ENCODE results near the gene HNRNPAB. TPM values are rescaled to one million over a fixed set of nuclear protein-coding genes. Genes with fewer than 3 reads are reported as not detected.

The HNRNPAB gene
- total and polyA plus RNA-seq, 9 of the 15 experiments (the other 6 are each of a cell fraction or from before 2014, with no cell fraction given), result 34.6 to 425 (median 236) TPM

GRCh38 chr5:178204182-178204934 is at the start of gene HNRNPAB (continued):
- TF ChIP-seq, protein P1, sequence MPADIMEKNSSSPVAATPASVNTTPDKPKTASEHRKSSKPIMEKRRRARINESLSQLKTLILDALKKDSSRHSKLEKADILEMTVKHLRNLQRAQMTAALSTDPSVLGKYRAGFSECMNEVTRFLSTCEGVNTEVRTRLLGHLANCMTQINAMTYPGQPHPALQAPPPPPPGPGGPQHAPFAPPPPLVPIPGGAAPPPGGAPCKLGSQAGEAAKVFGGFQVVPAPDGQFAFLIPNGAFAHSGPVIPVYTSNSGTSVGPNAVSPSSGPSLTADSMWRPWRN (IDR thresholded peaks at IDR 0.05; ENCODE audit: low read depth), result no peak
- TF ChIP-seq ZBTB7A (IDR thresholded peaks at IDR 0.05; ENCODE audit: borderline replicate concordance, control insufficient read depth, low read depth, low read length), result peak; percentile 24; the same call in 1 of the 2 replicates
- TF ChIP-seq MYNN (IDR thresholded peaks at IDR 0.05), result no peak
- TF ChIP-seq MYNN (CRISPR knock-in tag; IDR thresholded peaks at IDR 0.05), result no peak
- TF ChIP-seq MAFF (IDR thresholded peaks at IDR 0.05; ENCODE audit: low read length), result no peak
- no peak for TF ChIP-seq ZNF253 (CRISPR knock-in tag; conservative IDR thresholded peaks at IDR 0.05)
- no peak for TF ChIP-seq ZNF311 (CRISPR knock-in tag; IDR thresholded peaks at IDR 0.05)
- TF ChIP-seq, protein P2, sequence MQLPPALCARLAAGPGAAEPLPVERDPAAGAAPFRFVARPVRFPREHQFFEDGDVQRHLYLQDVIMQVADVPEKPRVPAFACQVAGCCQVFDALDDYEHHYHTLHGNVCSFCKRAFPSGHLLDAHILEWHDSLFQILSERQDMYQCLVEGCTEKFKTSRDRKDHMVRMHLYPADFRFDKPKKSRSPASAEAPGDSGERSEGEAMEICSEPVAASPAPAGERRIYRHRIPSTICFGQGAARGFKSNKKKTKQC (CRISPR knock-in tag; IDR thresholded peaks at IDR 0.05), result peak; percentile 70
- TF ChIP-seq NR2C2 (CRISPR knock-in tag; IDR thresholded peaks at IDR 0.05), result no peak
- TF ChIP-seq NR2C2 (tag; IDR thresholded peaks at IDR 0.05), result no peak; the same call in 1 of the 2 replicates
- TF ChIP-seq ZNF197 (CRISPR knock-in tag; IDR thresholded peaks at IDR 0.05; ENCODE audit: low read depth), result no peak
- no peak for TF ChIP-seq U2AF1 (optimal IDR thresholded peaks at IDR 0.05; ENCODE audit: low read depth, low read length)
- TF ChIP-seq YY1 (IDR thresholded peaks at IDR 0.05; ENCODE audit: borderline replicate concordance in 1 of 3, control insufficient read depth in 1 of 3, extremely low read depth in 1 of 3, insufficient read depth in 3 of 3, insufficient read length in 1 of 3, insufficient replicate concordance in 2 of 3, low read depth in 1 of 3, low read length in 2 of 3), result peak in 2 of 3 experiments; percentile 79 to 82
- TF ChIP-seq KAT7 (CRISPR knock-in tag; IDR thresholded peaks at IDR 0.05; ENCODE audit: borderline replicate concordance), result peak; percentile 99; the same call in 1 of the 2 replicates
- TF ChIP-seq MTA1 (IDR thresholded peaks at IDR 0.05; ENCODE audit: borderline replicate concordance), result no peak
- TF ChIP-seq CBX8 (IDR thresholded peaks at IDR 0.05; ENCODE audit: borderline replicate concordance, extremely low read depth, low read depth, low read length, poor library complexity, severe bottlenecking), result no peak
- no peak for TF ChIP-seq ZNF584 (CRISPR knock-in tag; IDR thresholded peaks at IDR 0.05; ENCODE audit: low read depth)
- TF ChIP-seq CBFA2T3 (IDR thresholded peaks at IDR 0.05), result no peak
- TF ChIP-seq, protein P3, sequence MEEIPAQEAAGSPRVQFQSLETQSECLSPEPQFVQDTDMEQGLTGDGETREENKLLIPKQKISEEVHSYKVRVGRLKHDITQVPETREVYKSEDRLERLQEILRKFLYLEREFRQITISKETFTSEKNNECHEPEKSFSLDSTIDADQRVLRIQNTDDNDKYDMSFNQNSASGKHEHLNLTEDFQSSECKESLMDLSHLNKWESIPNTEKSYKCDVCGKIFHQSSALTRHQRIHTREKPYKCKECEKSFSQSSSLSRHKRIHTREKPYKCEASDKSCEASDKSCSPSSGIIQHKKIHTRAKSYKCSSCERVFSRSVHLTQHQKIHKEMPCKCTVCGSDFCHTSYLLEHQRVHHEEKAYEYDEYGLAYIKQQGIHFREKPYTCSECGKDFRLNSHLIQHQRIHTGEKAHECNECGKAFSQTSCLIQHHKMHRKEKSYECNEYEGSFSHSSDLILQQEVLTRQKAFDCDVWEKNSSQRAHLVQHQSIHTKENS (CRISPR knock-in tag; IDR thresholded peaks at IDR 0.05), result no peak
- TF ChIP-seq, protein P4, sequence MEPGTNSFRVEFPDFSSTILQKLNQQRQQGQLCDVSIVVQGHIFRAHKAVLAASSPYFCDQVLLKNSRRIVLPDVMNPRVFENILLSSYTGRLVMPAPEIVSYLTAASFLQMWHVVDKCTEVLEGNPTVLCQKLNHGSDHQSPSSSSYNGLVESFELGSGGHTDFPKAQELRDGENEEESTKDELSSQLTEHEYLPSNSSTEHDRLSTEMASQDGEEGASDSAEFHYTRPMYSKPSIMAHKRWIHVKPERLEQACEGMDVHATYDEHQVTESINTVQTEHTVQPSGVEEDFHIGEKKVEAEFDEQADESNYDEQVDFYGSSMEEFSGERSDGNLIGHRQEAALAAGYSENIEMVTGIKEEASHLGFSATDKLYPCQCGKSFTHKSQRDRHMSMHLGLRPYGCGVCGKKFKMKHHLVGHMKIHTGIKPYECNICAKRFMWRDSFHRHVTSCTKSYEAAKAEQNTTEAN (CRISPR knock-in tag; IDR thresholded peaks at IDR 0.05), result 0 out of 2 replicates have a peak, but pooled peaks have one; percentile 14
- peak; percentile 93 for TF ChIP-seq PML (IDR thresholded peaks at IDR 0.05; ENCODE audit: low read length)
- 0 out of 2 replicates have a peak, but pooled peaks have one; percentile 5 for TF ChIP-seq ARID1B (IDR thresholded peaks at IDR 0.05)
- no peak for TF ChIP-seq ZNF77 (CRISPR knock-in tag; IDR thresholded peaks at IDR 0.05)
- no peak for TF ChIP-seq ZNF143 (CRISPR knock-in tag; IDR thresholded peaks at IDR 0.05)

All from K562 (cell line).